ENCODE measurements around the gene SET. TPM values are rescaled to one million over a fixed set of nuclear protein-coding genes. Genes with fewer than 3 reads are reported as not detected.
"Not testable (repeated sequence)": the region's sequence is repeated elsewhere in the genome, so short reads cannot be mapped to it uniquely, and the experiment has no call there.

SET gene
- total RNA-seq, 4 donors from 2014 or later: 72.3 to 148 (median 83.9) TPM

DNA sequence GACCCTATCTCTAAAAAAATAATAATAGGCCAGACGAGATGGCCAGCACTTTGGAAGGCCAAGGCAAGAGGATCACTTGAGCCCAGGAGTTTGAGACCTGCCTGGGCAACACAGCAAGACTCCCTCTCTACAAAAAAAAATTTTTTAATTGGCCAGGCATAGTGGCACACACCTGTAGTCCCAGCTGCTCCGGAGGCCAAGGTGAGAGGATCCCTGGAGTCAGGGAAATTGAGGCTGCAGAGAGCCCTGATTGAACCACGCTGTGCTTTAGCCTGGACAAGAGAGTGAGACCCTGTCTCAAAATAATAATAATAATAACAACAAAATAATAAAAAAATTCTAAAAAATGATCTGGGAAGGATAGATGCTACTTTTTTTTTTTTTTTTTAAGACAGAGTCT, 31.2 kb upstream of the SET start:
- H3K4me1 ChIP-seq: no peaks in the 10 kb centered on the region
- H3K4me3 ChIP-seq: no peak overlapping the region
- no peaks in the 10 kb centered on the region for H3K27me3 ChIP-seq
- H3K9me3 ChIP-seq: no peaks in the 10 kb centered on the region
- no peak for TF ChIP-seq POLR2A (IDR thresholded peaks at IDR 0.05)
- TF ChIP-seq, protein P1, sequence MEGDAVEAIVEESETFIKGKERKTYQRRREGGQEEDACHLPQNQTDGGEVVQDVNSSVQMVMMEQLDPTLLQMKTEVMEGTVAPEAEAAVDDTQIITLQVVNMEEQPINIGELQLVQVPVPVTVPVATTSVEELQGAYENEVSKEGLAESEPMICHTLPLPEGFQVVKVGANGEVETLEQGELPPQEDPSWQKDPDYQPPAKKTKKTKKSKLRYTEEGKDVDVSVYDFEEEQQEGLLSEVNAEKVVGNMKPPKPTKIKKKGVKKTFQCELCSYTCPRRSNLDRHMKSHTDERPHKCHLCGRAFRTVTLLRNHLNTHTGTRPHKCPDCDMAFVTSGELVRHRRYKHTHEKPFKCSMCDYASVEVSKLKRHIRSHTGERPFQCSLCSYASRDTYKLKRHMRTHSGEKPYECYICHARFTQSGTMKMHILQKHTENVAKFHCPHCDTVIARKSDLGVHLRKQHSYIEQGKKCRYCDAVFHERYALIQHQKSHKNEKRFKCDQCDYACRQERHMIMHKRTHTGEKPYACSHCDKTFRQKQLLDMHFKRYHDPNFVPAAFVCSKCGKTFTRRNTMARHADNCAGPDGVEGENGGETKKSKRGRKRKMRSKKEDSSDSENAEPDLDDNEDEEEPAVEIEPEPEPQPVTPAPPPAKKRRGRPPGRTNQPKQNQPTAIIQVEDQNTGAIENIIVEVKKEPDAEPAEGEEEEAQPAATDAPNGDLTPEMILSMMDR (IDR thresholded peaks at IDR 0.05): no peak
- H3K36me3 ChIP-seq: no peaks in the 10 kb centered on the region
- DNase-seq: no peak
- no peak overlapping the region for H3K27ac ChIP-seq

DNA sequence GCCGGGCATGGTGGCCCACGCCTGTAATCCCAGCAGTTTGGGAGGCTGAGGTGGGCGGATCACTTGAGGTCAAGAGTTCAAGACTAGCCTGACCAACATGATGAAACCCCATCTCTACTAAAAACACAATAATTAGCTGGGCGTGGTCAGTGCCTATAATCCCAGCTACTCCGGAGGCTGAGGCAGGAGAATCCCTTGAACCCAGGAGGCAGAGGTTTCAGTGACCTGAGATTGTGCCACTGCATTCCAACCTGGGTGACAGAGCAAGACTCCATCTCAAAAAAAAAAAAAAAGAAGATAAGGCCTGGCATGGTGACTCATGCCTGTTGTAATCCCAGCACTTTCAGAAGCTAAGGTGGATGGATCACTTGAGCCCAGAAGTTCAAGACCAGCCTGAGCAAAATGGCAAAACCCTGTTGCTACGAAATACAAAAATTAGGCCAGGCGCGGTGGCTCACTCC, 22.5 kb upstream of the SET start:
- H3K27ac ChIP-seq, H3K27me3 ChIP-seq, H3K36me3 ChIP-seq, H3K4me1 ChIP-seq, DNase-seq, H3K4me3 ChIP-seq, H3K9me3 ChIP-seq: not testable (repeated sequence)

DNA sequence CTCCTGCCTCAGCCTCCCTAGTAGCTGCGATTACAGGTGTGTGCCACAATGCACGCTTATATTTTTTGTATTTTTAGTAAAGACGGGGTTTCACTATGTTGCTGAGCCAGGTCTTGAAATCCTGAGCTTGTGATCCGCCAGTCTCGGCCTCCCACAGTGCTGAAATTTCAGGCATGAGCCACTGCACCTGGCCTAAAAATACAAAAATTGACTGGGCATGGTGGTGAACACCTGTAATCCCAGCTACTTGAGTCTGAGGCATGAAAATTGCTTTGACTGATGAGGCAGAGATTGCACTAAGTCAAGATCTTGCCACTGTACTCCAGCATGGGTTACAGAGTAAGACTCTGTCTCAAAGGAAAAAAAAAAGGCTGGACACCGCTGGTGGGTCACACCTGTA, 19.2 kb upstream of the SET start:
- no peak overlapping the region for H3K27ac ChIP-seq
- H3K9me3 ChIP-seq: no peaks in the 10 kb centered on the region
- no peaks in the 10 kb centered on the region for H3K27me3 ChIP-seq
- no peaks in the 10 kb centered on the region for H3K36me3 ChIP-seq
- no peaks in the 10 kb centered on the region for H3K4me1 ChIP-seq
- TF ChIP-seq, protein P1 (IDR thresholded peaks at IDR 0.05): no peak
- TF ChIP-seq POLR2A (IDR thresholded peaks at IDR 0.05): no peak
- H3K4me3 ChIP-seq: no peak overlapping the region
- DNase-seq: no peak

DNA sequence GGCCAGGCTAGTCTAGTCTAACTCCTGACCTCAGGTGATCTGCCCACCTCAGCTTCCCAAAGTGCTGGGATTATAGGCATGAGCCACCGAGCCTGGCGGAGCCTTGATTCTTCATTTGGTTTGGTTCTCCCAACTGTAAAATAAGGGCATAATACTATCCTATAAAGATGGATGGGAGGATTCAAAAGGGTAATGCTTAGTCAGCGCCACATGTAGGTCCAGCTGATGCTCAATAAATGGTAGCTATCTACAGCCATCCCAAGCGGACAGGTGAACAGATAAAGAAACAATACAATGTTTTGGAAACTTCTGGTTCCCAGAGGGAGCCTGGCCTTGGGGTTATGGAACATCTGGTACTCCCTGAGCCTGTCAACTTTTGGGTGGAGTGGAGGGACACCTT, 13.6 kb upstream of the SET start:
- peak in 2 of 3 donors; percentile 2 to 11 for DNase-seq
- TF ChIP-seq, protein P1 (IDR thresholded peaks at IDR 0.05): no peak
- no peak for TF ChIP-seq POLR2A (IDR thresholded peaks at IDR 0.05)
- Histone ChIP-seq H3K27me3 (no peaks in the 10 kb centered on the region), H3K27ac (no peak overlapping the region), H3K4me1 (no peaks in the 10 kb centered on the region), H3K4me3 (no peak overlapping the region), H3K9me3 (no peaks in the 10 kb centered on the region), H3K36me3 (no peaks in the 10 kb centered on the region)

DNA sequence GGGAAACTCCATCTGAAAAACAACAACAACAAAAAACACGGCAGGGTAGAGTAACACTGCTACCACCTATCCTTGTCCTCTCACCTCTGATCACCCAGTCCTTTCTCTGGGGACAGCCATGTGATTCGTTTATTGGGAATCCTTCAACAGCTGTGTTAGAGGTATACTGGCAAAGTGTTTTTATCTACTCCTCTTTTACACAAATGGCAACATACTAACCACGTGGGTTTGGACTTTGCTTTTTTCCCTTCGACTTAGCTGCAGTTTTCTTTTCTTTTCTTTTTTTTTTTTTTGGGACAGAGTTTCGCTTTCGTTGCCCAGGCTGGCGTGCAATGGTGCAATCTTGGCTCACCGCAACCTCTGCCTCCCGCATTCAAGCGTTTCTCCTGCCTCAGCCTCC, 11.2 kb upstream of the SET start:
- DNase-seq: no peak
- H3K36me3 ChIP-seq: no peaks in the 10 kb centered on the region
- H3K4me1 ChIP-seq: no peaks in the 10 kb centered on the region
- TF ChIP-seq, protein P1 (IDR thresholded peaks at IDR 0.05): no peak
- TF ChIP-seq POLR2A (IDR thresholded peaks at IDR 0.05): no peak
- peak overlapping the region in 1 of 4 donors; percentile 22 for H3K4me3 ChIP-seq
- no peaks in the 10 kb centered on the region for H3K27me3 ChIP-seq
- H3K9me3 ChIP-seq: no peaks in the 10 kb centered on the region
- H3K27ac ChIP-seq: no peak overlapping the region

DNA sequence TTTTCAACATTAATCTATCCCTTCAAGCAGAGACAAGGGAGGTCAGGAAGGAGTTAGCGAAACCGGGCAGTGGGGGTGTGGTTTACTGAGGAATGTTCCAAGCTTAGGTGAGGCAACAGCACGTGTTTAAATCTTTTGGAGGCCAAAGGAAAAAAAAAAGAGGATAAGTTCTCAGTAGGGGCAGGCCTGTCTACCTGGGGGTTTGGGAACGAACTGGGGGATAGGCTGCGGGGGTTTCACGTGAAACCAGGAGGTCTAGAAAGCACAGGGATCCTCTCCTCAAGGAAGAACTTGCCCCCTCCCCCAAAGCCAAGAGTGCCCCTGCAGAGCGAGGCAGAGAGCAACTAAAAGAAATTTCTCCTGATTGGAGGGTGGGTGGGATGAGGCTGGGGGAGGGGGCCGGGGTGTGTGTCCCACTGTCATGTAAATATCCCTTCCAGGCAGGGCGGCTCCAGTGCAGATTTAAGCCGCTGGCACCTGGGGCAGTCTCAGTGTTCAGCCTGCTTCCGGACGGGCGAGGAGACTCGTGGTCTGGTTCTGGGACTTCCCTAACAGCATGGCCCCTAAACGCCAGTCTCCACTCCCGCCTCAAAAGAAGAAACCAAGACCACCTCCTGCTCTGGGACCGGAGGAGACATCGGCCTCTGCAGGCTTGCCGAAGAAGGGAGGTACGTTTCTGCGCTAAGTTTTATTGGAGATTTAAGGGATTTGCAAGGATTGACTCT, 5.5 kb upstream of the SET start:
- H3K36me3 ChIP-seq: no peaks in the 10 kb centered on the region
- peak overlapping the region; percentile 75 to 93 (median 92) for H3K27ac ChIP-seq
- H3K9me3 ChIP-seq: no peaks in the 10 kb centered on the region
- peaks cover 0 to 40% (median 19%) of the 10 kb centered on the region in 4 donors for H3K4me1 ChIP-seq
- TF ChIP-seq, protein P1 (IDR thresholded peaks at IDR 0.05): no peak
- TF ChIP-seq POLR2A (IDR thresholded peaks at IDR 0.05): no peak
- DNase-seq: peak; percentile 68 to 87 (median 78)
- no peaks in the 10 kb centered on the region for H3K27me3 ChIP-seq
- H3K4me3 ChIP-seq: peak overlapping the region; percentile 49 to 75 (median 70)

Data from Peyer's patch (tissue), 4 donors.